ENCODE results near the gene APBA3. TPM values are rescaled to one million over a fixed set of nuclear protein-coding genes. Genes with fewer than 3 reads are reported as not detected.

Gene APBA3
- total and polyA plus RNA-seq, 9 of the 15 experiments (the other 6 are each of a cell fraction or from before 2014, with no cell fraction given) = 0.10 to 29.5 (median 11.5) TPM

DNA sequence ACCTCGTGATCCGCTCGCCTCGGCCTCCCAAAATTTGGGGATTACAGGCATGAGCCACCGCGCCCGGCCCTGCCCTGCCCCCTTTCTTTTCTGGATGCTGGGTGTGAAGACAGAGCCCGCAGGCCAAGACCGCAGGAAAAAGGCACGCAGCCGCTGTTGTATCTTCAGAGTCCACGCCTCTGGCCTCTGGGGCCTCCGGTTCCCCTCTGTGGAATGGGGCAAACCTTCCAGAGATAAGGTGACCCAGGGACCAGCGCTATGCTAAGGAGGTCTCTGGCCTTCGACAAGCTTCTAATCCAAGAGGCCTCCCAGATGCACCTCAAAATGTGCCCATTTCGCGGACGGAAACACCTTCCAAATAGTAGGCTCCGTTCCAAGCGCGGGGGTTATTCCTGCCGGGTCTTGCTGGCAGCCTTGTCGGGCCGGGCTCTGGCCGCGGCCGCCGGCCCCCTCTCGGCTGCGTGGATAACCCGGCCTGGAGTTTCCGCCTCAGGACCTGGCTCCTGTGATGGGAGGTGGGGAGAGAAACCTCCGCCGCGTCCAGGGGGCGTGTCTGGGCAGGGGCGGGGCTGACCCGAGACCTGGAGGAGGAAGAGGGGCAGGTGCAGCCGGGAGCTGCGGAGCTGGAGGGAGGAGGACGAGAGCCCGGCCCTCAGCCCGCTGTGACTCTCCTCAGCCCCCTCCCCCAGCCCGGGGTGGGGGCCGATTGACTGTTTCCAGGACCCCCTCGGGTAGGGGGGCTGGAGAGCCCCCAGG lies 40.2 kb downstream of the APBA3 start (continued):
- TF ChIP-seq UBTF (IDR thresholded peaks at IDR 0.05; ENCODE audit: borderline replicate concordance in 1 of 2, low read depth in 2 of 2, low read length in 2 of 2) = 0 out of 4 replicates have a peak, but pooled peaks of 1 of the 2 experiments have one; percentile 21
- peak in 1 of 2 experiments; percentile 59; a peak in 2 of 4 replicates for TF ChIP-seq FOXA3 (CRISPR knock-in tag; conservative IDR thresholded peaks at IDR 0.05 in 1 of 2, IDR thresholded peaks at IDR 0.05 in 1 of 2)
- TF ChIP-seq, protein P1, sequence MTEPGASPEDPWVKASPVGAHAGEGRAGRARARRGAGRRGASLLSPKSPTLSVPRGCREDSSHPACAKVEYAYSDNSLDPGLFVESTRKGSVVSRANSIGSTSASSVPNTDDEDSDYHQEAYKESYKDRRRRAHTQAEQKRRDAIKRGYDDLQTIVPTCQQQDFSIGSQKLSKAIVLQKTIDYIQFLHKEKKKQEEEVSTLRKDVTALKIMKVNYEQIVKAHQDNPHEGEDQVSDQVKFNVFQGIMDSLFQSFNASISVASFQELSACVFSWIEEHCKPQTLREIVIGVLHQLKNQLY (CRISPR knock-in tag; conservative IDR thresholded peaks at IDR 0.05) = no peak
- TF ChIP-seq KDM1A (IDR thresholded peaks at IDR 0.05) = peak; percentile 97 to 99
- peak; percentile 97 for TF ChIP-seq RB1 (IDR thresholded peaks at IDR 0.05; ENCODE audit: low read depth)
- TF ChIP-seq HSF4 (CRISPR knock-in tag; IDR thresholded peaks at IDR 0.05; ENCODE audit: borderline replicate concordance) = no peak
- peak; percentile 20; the same call in 1 of the 2 replicates for TF ChIP-seq PHF8 (IDR thresholded peaks at IDR 0.05; ENCODE audit: borderline replicate concordance, low read length)
- TF ChIP-seq HNRNPLL (IDR thresholded peaks at IDR 0.05; ENCODE audit: low read depth, low read length, poor library complexity, severe bottlenecking) = peak; percentile 57
- TF ChIP-seq ADNP (tag; IDR thresholded peaks at IDR 0.05) = peak; percentile 99
- TF ChIP-seq EP400 (IDR thresholded peaks at IDR 0.05) = 0 out of 2 replicates have a peak, but pooled peaks have one; percentile 27
- peak; percentile 63; the same call in 1 of the 2 replicates for TF ChIP-seq SOX6 (IDR thresholded peaks at IDR 0.05)
- peak; percentile 71 for TF ChIP-seq GATAD2B (IDR thresholded peaks at IDR 0.05; ENCODE audit: borderline replicate concordance)
- peak; percentile 19; the same call in 1 of the 2 replicates for TF ChIP-seq ZFX (CRISPR knock-in tag; IDR thresholded peaks at IDR 0.05)
- no peak for TF ChIP-seq FOXA1 (IDR thresholded peaks at IDR 0.05; ENCODE audit: borderline replicate concordance)
- peak in 1 of 2 experiments; percentile 25 for TF ChIP-seq E2F6 (IDR thresholded peaks at IDR 0.05; ENCODE audit: borderline replicate concordance in 1 of 2, extremely low read depth in 1 of 2, insufficient read depth in 1 of 2, insufficient read length in 1 of 2, low read depth in 1 of 2, low read length in 1 of 2, poor library complexity in 1 of 2, severe bottlenecking in 1 of 2)
- no peak for TF ChIP-seq NCOA6 (IDR thresholded peaks at IDR 0.05)
- peak; percentile 99 for TF ChIP-seq XRCC5 (IDR thresholded peaks at IDR 0.05; ENCODE audit: low read depth, low read length)
- peak; percentile 82 for TF ChIP-seq RFX5 (IDR thresholded peaks at IDR 0.05; ENCODE audit: low read depth, low read length)
- peak; percentile 78 for TF ChIP-seq ATF7 (IDR thresholded peaks at IDR 0.05)
- peak in 1 of 2 experiments; percentile 36; a peak in 1 of 4 replicates for TF ChIP-seq FOXK2 (conservative IDR thresholded peaks at IDR 0.05 in 1 of 2, IDR thresholded peaks at IDR 0.05 in 1 of 2; ENCODE audit: low read depth in 2 of 2)
- TF ChIP-seq CC2D1A (IDR thresholded peaks at IDR 0.05) = peak; percentile 76
- TF ChIP-seq JUN (IDR thresholded peaks at IDR 0.05; ENCODE audit: borderline replicate concordance, low read depth, low read length) = peak; percentile 77
- no peak for TF ChIP-seq JUN (CRISPR knock-in tag; IDR thresholded peaks at IDR 0.05; ENCODE audit: borderline replicate concordance)
- TF ChIP-seq HDAC3 (IDR thresholded peaks at IDR 0.05; ENCODE audit: borderline replicate concordance, partially characterized antibody) = peak; percentile 97
